GM19043 (cell line): ENCODE data around the gene SAMD1.

Source experiments
- ATAC-seq: cut with Tn5 transposase; IDR thresholded peaks from one replicate; pipeline ENCODE4 v1.9.1; 2021; ENCODE audit warnings: low read depth; ENCODE audit not compliant: unreplicated experiment

The SAMD1 gene

DNA sequence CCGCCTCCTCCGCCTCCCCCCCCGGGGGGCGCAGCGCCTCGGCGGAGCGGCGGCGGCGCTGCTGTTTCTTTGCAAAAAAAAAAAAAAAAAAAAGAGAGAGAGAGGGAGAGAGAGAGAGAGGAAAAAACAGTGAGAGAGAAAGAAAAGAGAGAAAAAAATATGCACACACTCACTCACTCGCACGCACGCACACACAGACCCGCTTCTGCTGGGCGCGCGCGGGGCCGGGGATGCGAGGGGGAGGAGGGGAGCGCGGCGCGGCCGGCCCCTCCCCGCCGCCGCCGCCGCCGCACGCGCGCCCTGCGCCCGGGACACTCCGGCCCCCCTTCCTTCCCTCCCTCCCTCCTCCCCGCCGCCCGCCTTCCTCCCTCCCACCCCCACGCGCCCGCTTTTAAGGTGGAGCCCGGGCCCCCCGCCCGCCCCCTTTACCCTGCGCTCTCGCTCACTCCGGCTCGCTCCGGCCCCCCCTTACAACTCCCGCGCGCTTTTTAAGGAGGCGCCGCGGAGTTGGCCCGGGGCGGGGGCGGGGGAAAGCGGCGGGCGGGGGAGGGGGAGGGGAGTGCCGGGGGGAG, at the start of gene SAMD1:
SAMD1 (minus strand) TSS at position 243 of the 572 bp plus-strand sequence.
- ATAC-seq: no peak

DNA sequence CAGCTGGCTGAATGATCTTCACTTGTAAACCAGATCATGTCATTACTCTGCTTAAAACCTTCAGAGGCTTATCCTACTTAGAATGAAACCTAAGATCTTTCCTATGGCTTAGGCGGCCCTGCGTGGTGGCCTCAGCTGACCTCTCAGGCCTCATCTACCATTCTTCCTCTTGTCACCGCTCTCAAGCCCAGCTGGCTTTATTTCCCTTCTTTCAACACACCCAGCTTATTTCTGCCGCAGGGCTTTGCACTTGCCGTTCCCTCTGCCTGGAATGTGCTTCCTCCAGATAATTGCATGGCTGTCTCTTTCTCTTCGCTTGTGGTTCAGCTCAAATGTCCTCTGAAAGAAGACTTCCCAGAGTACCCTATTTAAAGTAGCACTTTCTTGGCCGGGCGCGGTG, 49.4 kb upstream of the SAMD1 start:
- no peak for ATAC-seq

- no peak for ATAC-seq
These were observed 48.2 kb upstream of the SAMD1 start for GRCh38 chr19:14138576-14139265.

DNA sequence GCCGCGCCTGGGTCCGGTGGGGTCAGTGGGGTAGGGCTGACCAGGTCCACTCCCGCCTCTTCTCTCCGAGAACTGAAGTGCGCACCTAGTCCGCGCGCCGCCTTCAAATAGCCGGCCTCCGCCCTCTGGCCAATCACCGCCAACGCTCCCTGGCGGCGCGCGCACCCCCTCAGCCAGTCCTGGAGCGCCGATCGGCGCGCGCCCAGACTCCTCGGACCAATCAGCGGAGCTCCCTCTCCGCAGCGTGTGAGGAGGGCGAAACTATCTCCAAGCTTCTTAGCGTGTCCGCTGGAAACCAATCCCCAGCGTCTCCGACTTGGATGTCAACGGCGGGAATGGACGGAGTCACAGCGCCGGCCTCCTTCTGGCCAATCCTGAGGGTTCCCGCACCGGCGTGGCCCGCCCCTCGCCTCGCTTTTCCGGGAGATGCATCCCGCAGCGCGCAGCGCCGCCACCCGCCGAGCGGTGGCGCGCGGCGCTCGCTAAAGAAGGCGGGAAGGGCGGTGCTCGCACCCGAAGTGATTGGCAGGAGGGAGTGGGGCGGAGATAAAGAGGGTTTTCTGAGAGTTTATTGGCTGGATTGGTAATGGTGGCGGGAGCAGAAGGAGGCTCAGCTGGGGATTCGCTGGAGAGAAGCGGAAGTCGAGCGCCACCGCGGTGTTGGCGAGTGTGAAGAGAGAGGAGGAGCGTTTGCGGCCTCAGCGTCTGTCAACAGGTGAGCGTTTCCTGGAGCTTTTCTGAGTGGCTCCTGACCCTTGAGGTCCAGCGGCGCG, 46.1 kb upstream of the SAMD1 start, which contains the start of gene ASF1B:
ASF1B (minus strand) TSS at position 81 of the 773 bp plus-strand sequence. CDS start 133 bp downstream, outside the sequence.
- ATAC-seq: peak; percentile 74

GRCh38 chr19:14135985-14136508, 45.5 kb upstream of the SAMD1 start:
- no peak for ATAC-seq

GRCh38 chr19:14135355-14135754, 44.8 kb upstream of the SAMD1 start:
- no peak for ATAC-seq

DNA sequence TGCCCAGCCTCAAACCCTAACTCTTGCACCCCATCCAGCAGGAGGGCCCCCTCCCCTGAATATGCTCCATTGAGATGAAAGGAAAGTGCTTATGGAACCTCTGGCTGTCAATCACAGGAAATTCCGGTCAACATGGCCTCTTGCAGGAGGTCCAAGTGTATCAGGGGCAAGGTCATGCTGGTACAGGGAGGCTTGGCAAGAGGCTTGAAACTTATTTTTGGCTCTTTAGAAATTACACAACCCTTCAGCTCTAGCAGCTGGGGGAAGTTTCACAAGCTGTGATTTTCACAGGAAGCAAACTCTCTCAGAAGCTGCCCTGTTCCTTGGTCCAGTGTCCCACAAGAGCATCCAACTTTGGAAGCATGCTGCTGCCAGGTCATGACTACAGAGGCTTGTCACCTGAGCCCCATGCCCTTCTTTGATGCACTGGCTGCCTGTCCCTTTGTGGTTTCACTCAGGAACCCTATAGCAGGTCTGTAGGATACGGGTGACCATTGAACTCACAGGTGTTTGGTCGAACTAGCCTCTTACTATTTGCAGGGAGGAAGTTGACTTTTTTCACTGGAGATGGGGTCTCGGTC, 37.5 kb upstream of the SAMD1 start:
- no peak for ATAC-seq

DNA sequence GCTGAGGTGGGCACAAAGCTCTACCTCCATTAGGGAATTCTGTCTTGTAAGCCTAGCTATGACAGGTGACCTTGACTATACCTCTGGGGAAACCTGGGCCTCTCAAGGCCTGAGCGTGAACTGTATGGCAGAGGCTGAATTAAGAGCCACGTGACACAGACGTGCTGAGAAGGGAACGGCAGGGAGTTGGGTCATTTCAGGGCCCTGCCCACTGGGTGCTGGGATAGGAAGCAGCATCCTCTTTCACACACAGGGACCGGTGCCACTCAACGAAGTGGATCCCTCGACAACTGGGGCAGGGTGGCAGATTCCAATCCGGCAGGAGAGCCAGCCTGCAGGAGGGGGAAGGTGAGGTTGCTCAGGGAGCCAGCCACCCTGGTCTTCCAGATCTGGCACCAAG, 36.6 kb upstream of the SAMD1 start:
- no peak for ATAC-seq

DNA sequence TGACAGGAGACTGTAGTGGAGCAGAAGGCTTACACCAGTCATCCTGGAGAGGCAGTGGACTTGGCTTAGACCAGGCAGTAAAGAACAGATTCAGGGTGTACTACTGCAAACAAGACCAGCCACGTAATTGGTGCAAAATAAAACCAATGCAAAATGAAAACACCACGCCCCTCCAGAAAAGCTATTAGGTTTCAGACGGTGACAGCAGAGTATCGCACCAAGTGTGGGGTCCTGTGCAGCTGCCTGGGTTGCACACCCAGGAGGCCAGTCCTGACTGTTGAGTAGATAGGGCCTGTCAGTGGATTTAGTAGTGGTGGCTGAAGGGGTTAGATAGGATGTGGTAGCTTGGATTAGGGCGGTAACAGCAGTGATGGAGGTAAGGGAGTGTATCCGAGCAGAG, 32.4 kb upstream of the SAMD1 start:
- ATAC-seq: no peak

GRCh38 chr19:14120497-14120780, 29.9 kb upstream of the SAMD1 start:
- ATAC-seq: no peak

GRCh38 chr19:14119644-14120496, 29.3 kb upstream of the SAMD1 start:
- no peak for ATAC-seq

DNA sequence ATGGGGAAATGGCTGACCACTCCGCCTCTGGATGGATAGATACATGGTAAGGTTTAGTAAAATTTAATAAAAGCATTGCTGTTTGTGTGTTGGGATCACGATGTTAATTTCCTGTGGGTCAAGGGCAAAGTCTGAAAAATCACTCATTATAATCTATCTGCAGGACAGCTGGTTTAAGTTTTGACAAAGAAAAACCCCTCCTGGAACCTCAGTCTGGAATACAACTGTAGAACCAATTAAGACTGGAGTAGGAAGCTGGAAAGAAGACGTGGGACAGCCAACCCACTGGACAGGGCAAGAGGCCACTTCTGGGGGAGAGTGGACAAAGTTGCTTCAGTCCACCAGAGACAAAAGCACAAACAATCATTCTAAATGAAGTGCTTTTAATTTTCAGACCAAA, 28.6 kb upstream of the SAMD1 start:
- no peak for ATAC-seq

DNA sequence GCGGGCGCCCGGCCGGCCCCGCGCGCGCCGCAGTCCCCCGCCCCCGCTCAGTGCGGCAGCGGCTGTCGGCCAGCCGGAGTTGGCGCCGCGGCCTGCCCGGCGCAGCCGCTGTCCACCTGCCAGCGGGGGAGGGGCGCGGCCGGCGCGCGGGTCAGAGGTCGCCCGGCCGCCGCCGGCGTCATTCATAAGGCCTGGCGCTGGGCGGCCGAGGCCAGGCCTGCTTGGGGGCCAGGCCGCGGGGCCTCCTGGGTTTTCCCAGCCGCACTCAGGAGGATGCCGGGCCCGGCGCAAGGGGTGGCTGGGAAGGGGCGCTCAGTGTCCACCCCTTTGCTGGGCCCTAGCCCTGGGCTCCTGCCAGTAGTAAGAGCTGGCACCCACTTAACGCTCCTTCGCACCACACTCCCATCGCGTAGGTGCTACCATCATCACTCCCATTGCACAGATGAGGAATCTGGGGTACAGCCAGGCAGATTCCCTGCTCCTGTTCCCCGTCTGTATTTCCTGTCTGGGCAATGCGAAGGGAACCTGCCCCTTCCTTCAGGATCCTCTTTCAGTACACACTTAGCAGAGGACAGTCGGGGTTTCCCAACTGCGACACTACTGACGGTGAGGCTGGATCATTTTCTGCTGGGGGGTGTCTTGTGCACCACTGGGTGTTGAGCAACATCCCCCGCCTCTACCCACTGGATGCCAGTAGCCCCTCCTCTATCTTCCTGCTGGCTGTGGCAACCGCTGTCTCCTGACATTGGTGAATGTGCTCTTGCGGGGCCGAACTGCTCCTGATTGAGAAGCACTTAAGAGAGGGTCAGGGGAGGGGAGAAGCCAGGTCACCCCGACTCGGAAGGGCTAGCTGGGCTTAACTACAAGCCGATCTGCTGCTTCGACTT, 27.9 kb upstream of the SAMD1 start:
- peak; percentile 22 for ATAC-seq

- ATAC-seq: peak; percentile 85
These were observed 27.2 kb upstream of the SAMD1 start, which contains the start of gene PRKACA for GRCh38 chr19:14117668-14118164. Gene PRKACA (minus strand): TSS chr19:14117762. CDS start chr19:14117547, 215 bp downstream.

GRCh38 chr19:14116918-14117578, 26.5 kb upstream of the SAMD1 start:
- peak; percentile 5 for ATAC-seq

DNA sequence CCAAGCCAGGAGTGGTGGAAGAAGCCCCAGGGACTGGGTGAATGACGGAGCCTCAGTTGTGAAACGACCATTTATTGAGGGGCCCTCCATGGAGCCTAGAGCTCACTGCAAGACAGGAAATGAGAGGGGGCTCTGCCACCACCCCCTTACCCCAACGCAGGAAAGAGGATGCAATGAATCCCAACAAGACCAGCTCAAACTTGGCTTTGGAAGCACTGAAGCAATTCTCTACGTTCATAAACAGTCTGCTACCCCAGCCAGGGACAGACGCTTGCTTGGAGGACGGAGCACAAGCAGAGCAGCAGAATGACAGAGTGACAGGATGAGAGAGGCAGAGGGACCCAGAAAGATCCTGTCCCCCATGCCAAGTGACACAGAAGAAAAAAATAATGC, 26.0 kb upstream of the SAMD1 start:
- ATAC-seq: no peak

DNA sequence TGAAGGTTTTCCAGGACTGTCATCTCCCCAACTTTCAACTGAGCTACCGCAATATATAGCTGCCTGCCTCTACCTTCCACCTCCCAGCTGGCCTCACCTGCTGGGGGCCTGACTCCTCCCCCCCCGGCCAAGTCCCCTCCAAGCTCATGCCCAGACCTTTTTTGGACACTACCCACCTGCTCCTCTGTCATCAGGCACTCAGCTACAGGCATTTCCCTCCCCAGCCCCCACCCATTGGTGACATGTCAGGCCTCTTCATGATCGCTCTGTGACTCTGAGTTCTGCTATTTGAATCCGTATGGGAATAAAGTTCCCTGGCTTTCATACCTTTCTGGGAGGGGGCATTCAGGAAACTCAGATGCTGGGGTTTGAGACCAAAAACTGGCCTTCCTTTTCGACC, 25.2 kb upstream of the SAMD1 start:
- ATAC-seq: no peak

GRCh38 chr19:14114854-14115253, 24.3 kb upstream of the SAMD1 start:
- ATAC-seq: no peak

DNA sequence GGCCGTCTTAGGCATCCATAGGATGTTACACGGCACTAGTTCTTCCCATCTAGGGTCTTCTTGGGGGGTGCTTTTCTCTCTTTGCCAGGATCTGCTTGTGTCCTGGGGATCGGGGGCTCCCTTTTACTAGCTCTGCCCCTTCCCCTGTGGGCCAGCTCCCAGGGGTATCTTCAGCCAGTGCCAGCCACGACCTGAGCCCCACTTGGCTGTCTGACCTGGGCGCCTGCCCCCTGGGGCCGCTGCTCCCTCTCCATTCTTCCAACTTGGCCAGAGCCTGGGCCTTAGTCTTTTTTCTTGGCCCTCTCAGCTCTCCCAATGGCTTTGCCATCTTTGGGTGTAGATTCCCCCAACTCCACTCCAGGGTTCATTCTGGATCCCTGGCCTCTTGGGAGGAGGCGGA, 23.9 kb upstream of the SAMD1 start:
- ATAC-seq: no peak
